ENCODE measurements around the gene PHF10.
A peak's percentile ranks its signal among the peaks of the same experiment; 100 is the strongest.
"Not testable (repeated sequence)": the region's sequence is repeated elsewhere in the genome, so short reads cannot be mapped to it uniquely, and the experiment has no call there.

The PHF10 gene

DNA sequence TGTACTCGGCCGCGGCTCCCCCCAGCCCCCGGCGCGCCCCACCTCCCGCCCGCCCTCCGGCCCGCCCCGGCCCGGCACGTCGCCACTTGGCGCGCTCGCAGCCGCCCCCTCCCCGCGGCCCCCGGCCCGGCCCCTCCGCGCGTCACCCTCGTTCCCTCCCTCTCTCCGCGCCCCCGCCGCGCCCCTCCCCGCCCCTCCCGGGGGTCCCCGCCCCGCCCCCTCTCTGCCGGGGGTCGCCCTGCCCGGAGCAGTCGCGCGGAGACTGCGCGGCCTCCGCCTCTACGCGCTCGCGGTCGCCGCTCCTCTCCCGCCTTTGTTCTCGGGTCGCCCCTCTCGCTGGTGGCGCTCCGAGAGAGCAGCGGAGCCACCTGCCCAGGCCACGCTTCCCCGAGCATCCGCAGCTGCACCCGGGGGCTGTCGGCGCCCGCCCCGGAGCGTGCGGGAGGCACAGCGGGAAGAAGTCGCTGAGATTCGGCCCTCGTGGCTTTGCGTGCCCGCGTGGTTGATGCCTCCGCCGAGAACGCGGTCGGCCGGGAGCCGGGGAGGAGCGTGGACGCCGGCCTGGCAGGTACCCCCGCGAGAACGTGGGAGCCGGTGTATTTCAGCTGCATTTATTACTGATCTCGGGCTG, at the start of gene PHF10:
Gene PHF10 (minus strand): TSS at position 7 of the 631 bp plus-strand sequence. CDS start 569 bp downstream, outside the sequence.
- peak; percentile 58 for DNase-seq

GRCh38 chr6:169766921-169767736, 42.8 kb upstream of the PHF10 start:
- no peak for DNase-seq

- no peak for DNase-seq
Observed at GRCh38 chr6:169766232-169766631, 41.9 kb upstream of the PHF10 start.

- DNase-seq = not testable (repeated sequence)
Observed at GRCh38 chr6:169765789-169766188, 41.5 kb upstream of the PHF10 start.

DNA sequence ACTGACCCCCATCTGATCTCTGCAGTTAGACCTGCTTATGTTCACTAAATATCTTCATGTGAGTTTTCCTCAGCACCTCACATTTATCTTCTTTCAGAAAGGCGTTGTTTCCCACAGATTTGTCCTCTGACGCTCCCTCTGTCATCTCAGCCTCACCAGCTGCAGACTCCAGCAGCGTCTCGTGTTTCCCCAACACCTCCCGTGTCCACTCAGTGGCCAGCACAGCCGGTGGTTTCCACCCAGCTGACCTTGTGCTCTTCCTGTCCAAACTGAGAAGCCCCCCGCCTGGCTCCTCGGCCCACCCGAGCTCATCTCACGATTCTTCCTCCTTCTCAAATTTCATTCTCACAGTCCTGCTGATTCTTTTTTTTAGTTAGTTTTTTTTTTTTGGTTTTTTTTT, 39.6 kb upstream of the PHF10 start:
- DNase-seq = no peak

- DNase-seq = no peak
Observed at GRCh38 chr6:169763308-169763707, 39.0 kb upstream of the PHF10 start.

GRCh38 chr6:169755162-169755561, 30.9 kb upstream of the PHF10 start:
- no peak for DNase-seq

- no peak for DNase-seq
Observed at GRCh38 chr6:169752074-169752623, 27.8 kb upstream of the PHF10 start.

- peak; percentile 85 for DNase-seq
Observed at GRCh38 chr6:169751242-169752073, 27.2 kb upstream of the PHF10 start, which contains the start of the genes DYNLT2 and ERMARD. TSS of gene DYNLT2 (minus strand) at chr6:169751572. CDS start at chr6:169751458, 114 bp downstream. TSS of gene ERMARD (plus strand) at chr6:169751622. CDS start at chr6:169751658, 36 bp downstream.

DNA sequence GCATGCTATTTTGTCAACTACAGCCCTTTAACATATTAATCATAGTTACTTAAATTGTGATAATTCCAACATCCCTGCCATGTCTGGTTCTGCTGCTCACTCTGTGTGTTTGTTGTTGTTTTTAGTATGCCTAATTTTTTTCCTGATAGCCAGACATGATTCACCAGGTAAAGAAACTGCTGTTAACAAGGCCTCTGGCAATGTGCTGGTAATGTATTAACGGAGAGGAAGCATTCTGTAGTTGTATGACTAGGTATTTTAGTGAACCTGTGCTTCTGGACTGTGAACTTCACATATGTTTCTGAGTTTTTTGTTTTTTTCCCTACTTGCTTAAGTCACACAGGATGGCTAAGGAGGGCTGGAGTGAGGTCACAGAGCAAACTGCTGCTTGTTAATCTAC, 22.3 kb upstream of the PHF10 start:
- DNase-seq = no peak

DNA sequence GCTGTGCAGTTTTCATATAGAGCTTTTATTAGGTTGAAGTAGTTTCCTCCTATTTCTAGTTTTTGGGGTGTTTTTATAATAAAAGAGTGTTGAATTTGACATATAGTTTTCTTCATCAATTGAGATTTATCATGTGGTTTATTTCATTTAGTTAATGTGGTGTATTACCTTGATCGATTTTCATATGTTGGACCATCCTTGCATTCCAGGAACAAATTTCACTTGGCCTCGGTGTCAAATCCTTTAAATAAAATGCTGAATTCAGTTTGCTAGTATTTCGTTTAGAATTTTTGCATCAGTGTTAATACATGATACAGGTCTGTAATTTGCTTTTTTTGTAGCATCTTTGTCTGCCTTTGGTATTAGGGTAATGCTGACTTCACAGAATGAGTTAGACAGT, 21.1 kb upstream of the PHF10 start:
- no peak for DNase-seq

- no peak for DNase-seq
Observed at GRCh38 chr6:169741344-169741743, 17.0 kb upstream of the PHF10 start.

GRCh38 chr6:169738976-169739529, 14.8 kb upstream of the PHF10 start:
- DNase-seq = no peak

- DNase-seq = no peak
Observed at GRCh38 chr6:169738204-169738975, 14.1 kb upstream of the PHF10 start.

GRCh38 chr6:169729961-169730360, 5.7 kb upstream of the PHF10 start:
- DNase-seq = no peak

DNA sequence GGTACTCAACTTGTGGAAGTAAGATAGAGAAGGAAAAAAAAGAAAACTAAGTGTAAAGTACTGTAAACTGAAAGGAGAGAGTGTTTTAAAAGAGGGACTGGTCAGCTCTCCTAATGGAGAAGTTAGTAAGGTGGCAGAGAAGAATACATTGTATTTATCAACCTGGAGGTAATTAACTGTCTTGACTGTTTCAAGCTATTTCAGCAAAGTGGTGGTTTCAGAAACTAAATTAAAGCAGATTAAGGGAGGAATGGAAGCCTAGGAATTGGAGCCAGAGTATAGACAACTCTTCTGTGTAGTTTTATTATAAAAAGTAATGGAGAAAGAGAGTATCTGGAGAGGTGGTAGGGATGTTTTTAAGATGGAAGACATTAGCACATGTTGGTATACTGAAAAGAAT, 2.7 kb upstream of the PHF10 start:
- no peak for DNase-seq

DNA sequence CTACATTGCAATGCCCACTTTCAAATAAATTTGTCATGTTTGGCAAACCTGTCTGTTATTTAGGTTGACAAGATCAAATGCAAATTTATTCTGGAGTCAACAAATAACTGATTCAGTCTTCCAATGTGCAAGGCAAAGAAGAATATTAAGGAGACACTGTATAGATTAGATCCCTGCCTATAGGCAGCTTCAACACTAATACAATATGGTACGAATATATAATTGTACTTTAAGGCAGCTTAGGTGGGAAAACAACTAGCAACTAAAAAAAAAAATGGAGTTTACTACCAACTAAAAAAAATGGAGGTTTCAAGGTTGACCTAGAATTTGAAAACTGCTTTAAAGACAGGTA, 1.7 kb upstream of the PHF10 start:
- no peak for DNase-seq

DNA sequence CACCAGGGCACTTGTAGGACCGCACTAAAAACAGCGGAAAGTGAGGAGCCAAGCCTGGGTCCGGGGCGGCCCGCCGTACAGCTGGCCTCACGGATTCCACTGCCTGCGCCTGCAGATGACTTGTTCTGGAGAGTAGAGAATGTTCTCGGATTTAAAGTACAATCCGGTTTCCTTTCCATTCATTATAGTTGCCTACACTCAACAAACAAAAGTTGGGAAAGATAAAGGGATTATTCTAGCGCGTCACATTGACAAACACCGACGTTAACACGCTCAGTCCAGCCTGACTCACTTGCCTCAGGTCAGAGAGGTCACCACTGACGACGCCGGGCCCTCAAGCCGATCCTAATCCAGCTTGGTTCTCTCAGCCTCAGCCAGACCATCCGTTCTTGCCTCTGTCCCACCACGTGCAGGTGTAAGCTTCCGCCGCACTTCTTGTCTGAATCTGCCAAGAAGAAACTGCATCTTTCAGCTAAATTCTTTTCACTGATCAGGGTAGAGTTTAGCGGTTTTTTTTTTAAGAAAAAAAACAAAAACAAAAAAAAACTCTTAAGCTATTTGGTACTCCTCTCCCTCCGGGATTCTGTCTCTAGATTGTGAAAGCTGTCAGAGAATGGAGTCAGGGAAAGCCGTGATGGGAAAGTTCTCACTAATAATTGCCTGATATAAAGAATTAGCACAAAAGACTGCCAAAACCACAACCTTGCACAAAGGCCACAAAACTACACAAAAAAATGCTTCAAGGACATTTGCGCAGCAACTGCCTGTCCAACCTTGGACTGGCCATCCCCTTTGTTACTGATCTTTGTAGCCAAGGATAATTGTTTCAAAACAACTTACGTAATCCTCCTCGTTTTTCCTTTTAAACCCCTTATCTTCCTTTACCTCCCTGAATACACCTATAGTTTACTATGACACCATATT, 1.1 kb upstream of the PHF10 start:
- DNase-seq = peak; percentile 58

DNA sequence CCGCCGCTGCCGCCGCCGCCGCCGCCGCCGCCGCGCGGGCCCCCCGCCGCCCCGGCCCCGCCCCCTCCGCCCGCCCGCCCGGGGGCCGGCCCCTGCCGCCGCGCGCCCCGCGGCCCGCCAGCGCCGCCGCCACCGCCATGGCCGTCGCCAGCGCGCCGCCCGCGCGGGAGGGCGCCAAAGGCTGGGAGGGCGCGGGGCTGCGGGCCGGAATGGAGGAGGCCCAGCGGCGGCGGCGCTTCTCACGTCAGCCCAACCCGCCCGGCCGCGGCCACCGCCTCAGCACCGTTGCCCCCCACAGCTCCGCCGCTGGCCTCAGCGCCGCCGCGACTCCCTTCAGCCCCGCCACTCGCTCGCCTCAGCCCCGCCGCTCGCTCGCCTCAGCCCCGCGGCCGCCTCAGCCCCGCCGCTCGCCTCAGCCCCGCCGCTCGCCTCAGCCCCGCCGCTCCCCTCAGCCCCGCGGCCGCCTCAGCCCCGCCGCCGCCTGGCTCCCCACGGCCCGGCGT, 258 bp downstream of the PHF10 start:
- peak; percentile 24 for DNase-seq

GRCh38 chr6:169723200-169723909, 945 bp downstream of the PHF10 start:
- peak; percentile 72 for DNase-seq
